22Rv1 (cell line): ENCODE data around the gene MICA.
"Not testable (repeated sequence)": the region's sequence is repeated elsewhere in the genome, so short reads cannot be mapped to it uniquely, and the experiment has no call there.

Experiments used
- H3K27ac ChIP-seq: fragments of 450-650 bp; 2 replicates; pipeline ENCODE4 v1.5.1; 2017
- ZFX ChIP-seq: fragments of 450-650 bp; IDR thresholded peaks from 2 replicates; pipeline ENCODE4 v1.6.1; 2017; ENCODE audit warnings: antibody characterized with exemption, borderline replicate concordance
- TF ChIP-seq, protein P1 (sequence below): fragments of 450-650 bp; IDR thresholded peaks from 2 replicates; pipeline ENCODE4 v1.5.1; 2017; ENCODE audit warnings: mild to moderate bottlenecking

Gene MICA

DNA sequence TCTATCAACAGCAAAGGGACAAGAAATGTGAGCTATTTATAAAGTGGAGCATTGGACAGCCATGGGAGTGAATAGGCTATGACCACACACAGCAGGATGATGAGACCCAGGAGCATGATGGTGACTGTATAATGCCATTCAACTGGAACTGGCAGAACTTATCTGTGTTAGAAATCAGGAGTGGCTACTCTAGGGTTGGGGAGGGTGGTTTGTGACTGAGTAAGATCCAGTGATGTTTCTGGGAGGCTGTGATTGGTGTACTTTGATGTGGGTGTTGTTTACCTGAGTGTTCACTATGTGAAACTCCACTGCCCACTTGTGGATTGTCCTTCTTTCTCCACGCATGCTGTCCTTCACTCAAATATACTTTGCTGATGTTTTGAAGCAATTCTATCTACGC lies 34.9 kb upstream of the MICA start:
- no peak overlapping the region for H3K27ac ChIP-seq
- TF ChIP-seq, protein P1, sequence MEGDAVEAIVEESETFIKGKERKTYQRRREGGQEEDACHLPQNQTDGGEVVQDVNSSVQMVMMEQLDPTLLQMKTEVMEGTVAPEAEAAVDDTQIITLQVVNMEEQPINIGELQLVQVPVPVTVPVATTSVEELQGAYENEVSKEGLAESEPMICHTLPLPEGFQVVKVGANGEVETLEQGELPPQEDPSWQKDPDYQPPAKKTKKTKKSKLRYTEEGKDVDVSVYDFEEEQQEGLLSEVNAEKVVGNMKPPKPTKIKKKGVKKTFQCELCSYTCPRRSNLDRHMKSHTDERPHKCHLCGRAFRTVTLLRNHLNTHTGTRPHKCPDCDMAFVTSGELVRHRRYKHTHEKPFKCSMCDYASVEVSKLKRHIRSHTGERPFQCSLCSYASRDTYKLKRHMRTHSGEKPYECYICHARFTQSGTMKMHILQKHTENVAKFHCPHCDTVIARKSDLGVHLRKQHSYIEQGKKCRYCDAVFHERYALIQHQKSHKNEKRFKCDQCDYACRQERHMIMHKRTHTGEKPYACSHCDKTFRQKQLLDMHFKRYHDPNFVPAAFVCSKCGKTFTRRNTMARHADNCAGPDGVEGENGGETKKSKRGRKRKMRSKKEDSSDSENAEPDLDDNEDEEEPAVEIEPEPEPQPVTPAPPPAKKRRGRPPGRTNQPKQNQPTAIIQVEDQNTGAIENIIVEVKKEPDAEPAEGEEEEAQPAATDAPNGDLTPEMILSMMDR: no peak
- no peak for TF ChIP-seq ZFX

DNA sequence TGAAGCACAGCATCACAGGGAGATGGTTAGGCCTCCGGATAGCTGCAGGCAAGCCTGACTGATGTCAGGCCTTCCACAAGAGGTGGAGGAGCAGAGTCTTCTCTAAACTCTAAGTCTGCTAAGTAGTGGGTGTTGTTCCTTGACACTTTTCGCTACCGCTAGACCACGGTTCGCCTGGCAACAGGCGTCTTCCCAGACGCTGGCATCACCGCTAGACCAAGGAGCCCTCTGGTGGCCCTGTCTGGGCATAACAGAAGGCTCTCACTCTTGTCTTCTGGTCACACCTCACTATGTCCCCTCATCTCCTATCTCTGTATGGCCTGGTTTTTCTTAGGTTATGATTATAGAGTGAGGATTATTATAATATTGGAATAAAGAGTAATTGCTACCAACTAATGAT lies 29.3 kb upstream of the MICA start:
- TF ChIP-seq, protein P1: peak; percentile 66
- not testable (repeated sequence) for H3K27ac ChIP-seq

- H3K27ac ChIP-seq: no peak overlapping the region
- no peak for TF ChIP-seq ZFX
- TF ChIP-seq, protein P1: no peak
These were observed 27.7 kb upstream of the MICA start for GRCh38 chr6:31375699-31376098.

- TF ChIP-seq ZFX: no peak
- TF ChIP-seq, protein P1: no peak
- H3K27ac ChIP-seq: no peak overlapping the region
These were observed 26.4 kb upstream of the MICA start for GRCh38 chr6:31377029-31377428.

DNA sequence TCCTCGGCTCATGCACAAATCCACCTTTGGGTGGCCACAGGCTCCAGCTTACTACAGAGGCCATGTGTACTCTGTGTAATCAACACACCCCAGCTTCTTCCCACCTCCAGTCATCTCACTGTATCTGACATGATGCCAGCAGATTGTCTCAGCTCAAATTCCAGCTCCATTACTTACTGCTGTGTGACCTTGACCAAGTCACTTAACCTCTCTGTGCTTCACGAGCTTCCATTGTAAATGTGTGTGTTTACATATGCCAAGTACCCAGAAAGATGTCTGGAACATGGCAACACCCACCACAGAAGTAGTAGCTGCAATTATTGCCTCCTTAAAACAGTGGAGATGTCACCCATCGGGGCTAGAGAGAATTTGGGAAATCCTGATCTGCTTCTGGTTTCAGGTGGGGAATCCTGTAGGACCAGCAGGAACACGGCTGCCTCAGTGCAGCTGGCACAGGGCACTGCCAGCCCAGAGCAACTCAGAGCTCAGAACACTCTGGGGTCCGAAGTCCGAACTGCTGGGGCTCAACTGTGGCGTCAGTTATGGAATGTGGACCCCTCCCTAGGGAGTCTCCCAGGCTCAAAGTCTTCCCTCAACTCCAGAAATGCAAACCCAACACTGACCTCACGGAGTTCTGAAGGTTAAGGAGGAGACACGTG lies 25.2 kb upstream of the MICA start:
- no peak overlapping the region for H3K27ac ChIP-seq
- TF ChIP-seq, protein P1: no peak
- TF ChIP-seq ZFX: no peak

DNA sequence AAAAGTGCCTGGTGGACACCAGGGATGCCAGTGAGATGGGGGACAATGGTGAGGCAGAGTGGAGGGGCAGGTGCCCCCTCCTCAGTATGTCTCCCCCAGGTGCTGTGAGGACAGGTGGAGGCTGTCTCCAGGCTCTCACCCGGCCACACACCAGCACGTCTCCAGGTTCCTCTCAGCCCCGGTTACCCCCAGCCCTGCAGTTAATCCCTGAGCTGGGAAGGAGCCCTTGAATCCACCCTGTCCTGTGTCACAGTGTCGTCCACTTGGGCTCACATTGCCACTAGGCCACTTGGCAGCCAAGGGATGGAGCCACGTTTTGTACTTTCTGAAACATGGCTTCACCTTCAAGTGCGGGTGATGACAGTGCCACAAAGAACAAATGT lies 24.7 kb upstream of the MICA start:
- no peak overlapping the region for H3K27ac ChIP-seq
- no peak for TF ChIP-seq ZFX
- TF ChIP-seq, protein P1: no peak

- TF ChIP-seq, protein P1: no peak
- TF ChIP-seq ZFX: no peak
- no peak overlapping the region for H3K27ac ChIP-seq
These were observed 23.5 kb upstream of the MICA start for GRCh38 chr6:31379850-31380249.
